ENCODE measurements around the gene TMEM94. TPM values are rescaled to one million over a fixed set of nuclear protein-coding genes. Genes with fewer than 3 reads are reported as not detected.
A peak's percentile ranks its signal among the peaks of the same experiment; 100 is the strongest.

TMEM94 gene
- polyA plus RNA-seq, 4 donors = 41.8 to 87.7 (median 60.3) TPM

DNA sequence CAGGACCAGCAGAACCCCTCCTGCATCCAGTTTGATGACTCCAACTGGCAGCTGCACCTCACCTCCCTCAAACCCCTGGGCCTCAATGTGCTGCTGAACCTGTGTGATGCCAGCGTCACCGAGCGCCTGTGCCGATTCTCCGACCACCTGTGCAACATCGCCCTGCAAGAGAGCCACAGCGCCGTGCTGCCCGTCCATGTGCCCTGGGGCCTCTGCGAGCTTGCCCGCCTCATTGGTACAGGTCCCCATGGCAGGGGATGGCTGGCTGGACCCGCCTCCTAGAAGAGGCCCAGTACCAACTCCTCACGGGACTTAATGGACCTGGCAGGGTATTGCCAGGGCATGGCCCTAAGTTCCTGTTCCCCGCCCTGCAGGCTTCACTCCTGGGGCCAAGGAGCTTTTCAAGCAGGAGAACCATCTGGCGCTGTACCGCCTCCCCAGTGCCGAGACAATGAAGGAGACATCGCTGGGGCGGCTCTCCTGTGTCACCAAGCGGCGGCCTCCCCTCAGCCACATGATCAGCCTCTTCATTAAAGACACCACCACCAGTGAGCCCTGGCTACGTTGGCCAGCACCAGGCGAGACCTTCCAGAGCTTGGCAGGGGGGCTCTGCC lies 36.2 kb downstream of the TMEM94 start:
- no peaks in the 10 kb centered on the region for H3K9me3 ChIP-seq (ENCODE audit: control insufficient read depth in 2 of 2, insufficient read depth in 1 of 2, low read depth in 1 of 2, low read length in 1 of 2)
- peaks cover 0 to 3% (median under 1%) of the 10 kb centered on the region in 3 donors for H3K4me1 ChIP-seq (ENCODE audit: control insufficient read depth in 3 of 3, insufficient read depth in 2 of 3, low read depth in 1 of 3, low read length in 2 of 3)
- H3K27ac ChIP-seq (ENCODE audit: low read depth in 1 of 3, low read length in 2 of 3) = no peak overlapping the region
- no peak overlapping the region for H3K4me3 ChIP-seq (ENCODE audit: low read depth in 1 of 3, low read length in 3 of 3)
- no peaks in the 10 kb centered on the region for H3K27me3 ChIP-seq (ENCODE audit: control insufficient read depth in 3 of 3, insufficient read depth in 3 of 3, low read length in 3 of 3)
- DNase-seq (no peak), FAIRE-seq (no peak)
- 89 to 93% (median 91%) methylated on average over 23 of the region's 23 CpGs for WGBS, 3 donors
- H3K36me3 ChIP-seq (ENCODE audit: control insufficient read depth in 3 of 3, insufficient read depth in 2 of 3, low read depth in 1 of 3, low read length in 3 of 3) = peaks cover 0 to 97% (median 12%) of the 10 kb centered on the region in 3 donors

DNA sequence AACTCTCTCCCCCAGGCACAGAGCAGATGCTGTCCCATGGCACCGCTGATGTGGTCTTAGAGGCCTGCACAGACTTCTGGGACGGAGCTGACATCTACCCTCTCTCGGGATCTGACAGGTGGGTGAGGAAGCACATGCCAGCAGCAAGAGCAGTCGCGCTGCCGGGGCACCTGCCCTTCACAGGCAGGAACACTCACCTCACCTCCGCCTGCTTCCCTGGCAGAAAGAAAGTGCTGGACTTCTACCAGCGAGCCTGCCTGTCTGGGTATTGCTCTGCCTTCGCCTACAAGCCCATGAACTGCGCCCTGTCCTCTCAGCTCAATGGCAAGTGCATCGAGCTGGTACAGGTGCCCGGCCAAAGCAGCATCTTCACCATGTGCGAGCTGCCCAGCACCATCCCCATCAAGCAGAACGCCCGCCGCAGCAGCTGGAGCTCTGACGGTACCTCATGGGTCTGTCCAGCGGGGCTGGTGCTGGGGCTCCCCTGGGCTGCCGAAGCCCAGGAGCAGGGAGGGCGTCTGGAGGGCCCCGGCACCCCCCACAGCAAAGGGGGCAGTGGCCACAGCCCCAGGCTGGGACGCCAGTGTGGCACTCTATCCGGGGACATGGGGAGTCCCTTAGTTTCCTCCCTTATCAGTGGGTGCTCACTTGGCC lies 37.2 kb downstream of the TMEM94 start:
- Histone ChIP-seq H3K27me3 (ENCODE audit: control insufficient read depth in 3 of 3, insufficient read depth in 3 of 3, low read length in 3 of 3) (no peaks in the 10 kb centered on the region), H3K4me1 (ENCODE audit: control insufficient read depth in 3 of 3, insufficient read depth in 2 of 3, low read depth in 1 of 3, low read length in 2 of 3) (peaks cover 0 to 3% (median 0%) of the 10 kb centered on the region in 3 donors), H3K4me3 (ENCODE audit: low read depth in 1 of 3, low read length in 3 of 3) (no peak overlapping the region), H3K27ac (ENCODE audit: low read depth in 1 of 3, low read length in 2 of 3) (no peak overlapping the region), H3K9me3 (ENCODE audit: control insufficient read depth in 2 of 2, insufficient read depth in 1 of 2, low read depth in 1 of 2, low read length in 1 of 2) (no peaks in the 10 kb centered on the region), H3K36me3 (ENCODE audit: control insufficient read depth in 3 of 3, insufficient read depth in 2 of 3, low read depth in 1 of 3, low read length in 3 of 3) (peaks cover 3 to 97% (median 12%) of the 10 kb centered on the region in 3 donors)
- DNase-seq = no peak
- FAIRE-seq = no peak
- 95 to 96% (median 96%) methylated on average over 23 of the region's 23 CpGs for WGBS, 3 donors

DNA sequence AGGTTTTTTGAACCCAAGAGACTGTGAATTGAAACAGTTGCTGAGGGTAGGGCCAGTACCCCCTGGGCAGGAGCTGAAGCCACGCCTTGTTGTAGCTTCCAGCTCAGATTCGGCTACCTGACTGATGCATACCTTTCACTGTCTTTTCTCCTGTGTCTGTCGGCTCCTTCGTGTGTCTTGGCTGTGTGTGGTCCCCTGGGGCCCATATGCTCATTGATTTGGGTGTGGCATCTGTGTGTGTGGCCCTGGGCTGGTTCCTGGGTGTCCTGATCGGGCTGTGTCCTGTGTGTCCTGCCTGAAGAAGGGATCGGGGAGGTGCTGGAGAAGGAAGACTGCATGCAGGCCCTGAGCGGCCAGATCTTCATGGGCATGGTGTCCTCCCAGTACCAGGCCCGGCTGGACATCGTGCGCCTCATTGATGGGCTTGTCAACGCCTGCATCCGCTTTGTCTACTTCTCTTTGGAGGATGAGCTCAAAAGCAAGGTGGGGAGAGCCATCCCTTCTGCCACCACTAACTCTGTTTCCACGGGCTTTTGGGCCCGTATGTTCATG lies 38.0 kb downstream of the TMEM94 start:
- Histone ChIP-seq H3K4me3 (ENCODE audit: low read depth in 1 of 3, low read length in 3 of 3) (no peak overlapping the region), H3K27me3 (ENCODE audit: control insufficient read depth in 3 of 3, insufficient read depth in 3 of 3, low read length in 3 of 3) (no peaks in the 10 kb centered on the region), H3K36me3 (ENCODE audit: control insufficient read depth in 3 of 3, insufficient read depth in 2 of 3, low read depth in 1 of 3, low read length in 3 of 3) (peaks cover 6 to 97% (median 12%) of the 10 kb centered on the region in 3 donors), H3K27ac (ENCODE audit: low read depth in 1 of 3, low read length in 2 of 3) (no peak overlapping the region), H3K9me3 (ENCODE audit: control insufficient read depth in 2 of 2, insufficient read depth in 1 of 2, low read depth in 1 of 2, low read length in 1 of 2) (no peaks in the 10 kb centered on the region), H3K4me1 (ENCODE audit: control insufficient read depth in 3 of 3, insufficient read depth in 2 of 3, low read depth in 1 of 3, low read length in 2 of 3) (peaks cover 0 to 3% (median 0%) of the 10 kb centered on the region in 3 donors)
- no peak for FAIRE-seq
- no peak for DNase-seq
- 88 to 91% (median 89%) methylated on average over 14 of the region's 14 CpGs for WGBS, 3 donors

DNA sequence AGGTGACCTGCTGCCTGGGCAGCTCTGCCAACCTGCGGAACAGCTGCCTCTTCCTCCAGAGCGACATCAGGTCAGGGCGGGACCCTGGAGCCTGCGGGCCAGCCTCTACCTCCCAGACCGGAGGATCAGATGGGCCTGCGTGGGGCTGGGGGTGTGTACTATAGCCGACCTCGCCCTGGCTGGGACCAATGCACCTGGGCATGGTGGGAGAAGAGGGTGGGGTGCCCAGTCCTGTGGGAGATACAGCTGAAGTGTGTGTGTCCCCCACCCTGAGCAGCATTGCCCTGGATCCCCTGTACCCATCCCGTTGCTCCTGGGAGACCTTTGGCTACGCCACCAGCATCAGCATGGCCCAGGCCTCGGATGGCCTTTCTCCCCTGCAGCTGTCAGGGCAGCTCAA lies 39.6 kb downstream of the TMEM94 start:
- H3K36me3 ChIP-seq (ENCODE audit: control insufficient read depth in 3 of 3, insufficient read depth in 2 of 3, low read depth in 1 of 3, low read length in 3 of 3) = peaks cover 6 to 98% (median 14%) of the 10 kb centered on the region in 3 donors
- no peak overlapping the region for H3K4me3 ChIP-seq (ENCODE audit: low read depth in 1 of 3, low read length in 3 of 3)
- H3K27ac ChIP-seq (ENCODE audit: low read depth in 1 of 3, low read length in 2 of 3) = no peak overlapping the region
- no peaks in the 10 kb centered on the region for H3K27me3 ChIP-seq (ENCODE audit: control insufficient read depth in 3 of 3, insufficient read depth in 3 of 3, low read length in 3 of 3)
- 92 to 94% (median 93%) methylated on average over 11 of the region's 11 CpGs for WGBS, 3 donors
- DNase-seq = no peak
- no peaks in the 10 kb centered on the region for H3K9me3 ChIP-seq (ENCODE audit: control insufficient read depth in 2 of 2, insufficient read depth in 1 of 2, low read depth in 1 of 2, low read length in 1 of 2)
- no peak for FAIRE-seq
- H3K4me1 ChIP-seq (ENCODE audit: control insufficient read depth in 3 of 3, insufficient read depth in 2 of 3, low read depth in 1 of 3, low read length in 2 of 3) = no peaks in the 10 kb centered on the region

DNA sequence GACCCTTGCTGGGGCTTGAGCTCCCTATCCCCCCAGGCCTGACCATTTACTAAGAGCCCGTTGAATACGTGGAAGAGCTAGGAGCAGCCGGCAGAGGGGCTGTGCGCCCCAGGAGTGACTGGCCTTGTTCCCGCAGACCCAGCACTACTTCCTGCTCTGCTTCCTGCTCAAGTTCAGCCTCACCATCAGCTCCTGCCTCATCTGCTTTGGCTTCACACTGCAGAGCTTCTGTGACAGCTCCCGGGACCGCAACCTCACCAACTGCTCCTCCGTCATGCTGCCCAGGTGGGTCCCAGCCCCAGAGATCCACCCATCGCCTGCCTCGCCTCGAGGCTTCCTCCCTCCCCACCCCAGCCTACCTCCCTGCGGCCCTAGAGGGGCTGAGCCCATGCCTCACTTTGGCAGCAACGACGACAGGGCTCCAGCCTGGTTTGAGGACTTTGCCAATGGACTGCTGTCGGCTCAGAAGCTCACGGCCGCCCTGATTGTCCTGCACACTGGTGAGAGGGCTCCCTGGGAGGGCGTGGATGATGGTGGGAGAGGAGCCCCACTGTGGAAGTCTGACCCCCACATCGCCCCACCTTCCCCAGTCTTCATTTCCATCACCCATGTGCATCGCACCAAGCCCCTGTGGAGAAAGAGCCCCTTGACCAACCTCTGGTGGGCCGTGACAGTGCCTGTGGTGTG lies 41.7 kb downstream of the TMEM94 start:
- peaks cover 6 to 98% (median 14%) of the 10 kb centered on the region in 3 donors for H3K36me3 ChIP-seq (ENCODE audit: control insufficient read depth in 3 of 3, insufficient read depth in 2 of 3, low read depth in 1 of 3, low read length in 3 of 3)
- no peak overlapping the region for H3K27ac ChIP-seq (ENCODE audit: low read depth in 1 of 3, low read length in 2 of 3)
- DNase-seq (no peak), FAIRE-seq (no peak)
- WGBS, 3 donors = 74 to 92% (median 83%) methylated on average over 21 of the region's 21 CpGs
- H3K4me3 ChIP-seq (ENCODE audit: low read depth in 1 of 3, low read length in 3 of 3) = no peak overlapping the region
- no peaks in the 10 kb centered on the region for H3K27me3 ChIP-seq (ENCODE audit: control insufficient read depth in 3 of 3, insufficient read depth in 3 of 3, low read length in 3 of 3)
- no peaks in the 10 kb centered on the region for H3K4me1 ChIP-seq (ENCODE audit: control insufficient read depth in 3 of 3, insufficient read depth in 2 of 3, low read depth in 1 of 3, low read length in 2 of 3)
- no peaks in the 10 kb centered on the region for H3K9me3 ChIP-seq (ENCODE audit: control insufficient read depth in 2 of 2, insufficient read depth in 1 of 2, low read depth in 1 of 2, low read length in 1 of 2)

DNA sequence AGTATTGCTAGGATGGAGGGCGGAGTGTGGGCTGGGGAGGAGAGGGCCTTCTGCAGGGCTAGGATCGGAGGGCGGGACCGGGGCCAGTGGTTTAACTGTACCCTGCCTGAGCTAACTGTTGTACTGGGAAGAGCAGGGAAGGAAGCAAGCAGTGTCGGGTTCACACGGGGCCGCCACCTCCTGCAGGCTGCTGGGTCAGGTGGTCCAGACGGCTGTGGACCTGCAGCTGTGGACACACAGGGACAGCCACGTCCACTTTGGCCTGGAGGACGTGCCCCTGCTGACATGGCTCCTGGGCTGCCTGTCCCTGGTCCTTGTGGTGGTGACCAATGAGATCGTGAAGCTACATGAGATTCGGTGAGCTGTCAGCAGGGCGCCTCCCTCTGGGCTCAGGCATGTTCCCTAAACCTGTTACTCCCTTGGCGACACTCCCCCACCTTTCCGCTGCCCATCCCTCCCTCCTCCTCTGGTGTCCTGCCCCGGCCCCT lies 42.3 kb downstream of the TMEM94 start:
- FAIRE-seq = no peak
- H3K27ac ChIP-seq (ENCODE audit: low read depth in 1 of 3, low read length in 2 of 3) = no peak overlapping the region
- no peaks in the 10 kb centered on the region for H3K4me1 ChIP-seq (ENCODE audit: control insufficient read depth in 3 of 3, insufficient read depth in 2 of 3, low read depth in 1 of 3, low read length in 2 of 3)
- H3K9me3 ChIP-seq (ENCODE audit: control insufficient read depth in 2 of 2, insufficient read depth in 1 of 2, low read depth in 1 of 2, low read length in 1 of 2) = no peaks in the 10 kb centered on the region
- 65 to 82% (median 75%) methylated on average over 16 of the region's 16 CpGs for WGBS, 3 donors
- H3K27me3 ChIP-seq (ENCODE audit: control insufficient read depth in 3 of 3, insufficient read depth in 3 of 3, low read length in 3 of 3) = no peaks in the 10 kb centered on the region
- H3K4me3 ChIP-seq (ENCODE audit: low read depth in 1 of 3, low read length in 3 of 3) = no peak overlapping the region
- H3K36me3 ChIP-seq (ENCODE audit: control insufficient read depth in 3 of 3, insufficient read depth in 2 of 3, low read depth in 1 of 3, low read length in 3 of 3) = peaks cover 6 to 98% (median 14%) of the 10 kb centered on the region in 3 donors
- DNase-seq = no peak

DNA sequence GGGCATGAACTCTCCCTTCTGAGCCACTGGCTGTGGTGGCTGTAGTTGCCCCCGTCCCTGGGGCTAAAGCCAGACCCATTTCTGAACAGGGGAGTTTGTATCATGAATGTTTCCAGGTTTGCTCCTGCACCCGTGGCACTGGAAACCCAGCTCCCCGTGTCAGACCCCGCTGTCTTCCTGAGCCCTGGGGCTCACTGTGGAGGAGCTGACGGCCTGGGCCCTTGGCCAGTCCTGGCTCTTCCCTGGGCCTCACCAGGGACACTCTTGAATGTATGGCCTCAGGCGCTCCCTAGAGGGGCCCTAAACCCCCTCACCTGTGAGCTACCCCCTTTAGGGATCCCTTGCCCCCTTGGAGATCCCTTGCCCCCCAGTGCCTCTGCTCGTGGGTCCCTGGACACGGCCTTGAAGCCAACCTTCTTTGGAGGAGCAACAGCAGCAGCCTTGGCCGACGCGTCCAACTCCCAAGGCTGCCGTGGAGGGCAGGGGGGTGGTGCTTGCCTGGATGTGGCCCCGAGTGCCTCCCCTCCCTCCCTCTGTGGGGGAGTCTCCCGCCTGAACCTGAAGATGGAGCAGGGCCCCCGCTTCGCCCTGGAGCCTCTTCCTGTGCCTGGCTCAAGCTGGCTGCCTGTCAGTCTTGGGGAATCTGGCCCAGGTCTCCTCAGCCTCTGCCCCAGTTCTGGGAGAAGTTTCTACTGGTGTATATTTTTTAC lies 43.0 kb downstream of the TMEM94 start:
- Histone ChIP-seq H3K36me3 (ENCODE audit: control insufficient read depth in 3 of 3, insufficient read depth in 2 of 3, low read depth in 1 of 3, low read length in 3 of 3) (peaks cover 6 to 98% (median 14%) of the 10 kb centered on the region in 3 donors), H3K27me3 (ENCODE audit: control insufficient read depth in 3 of 3, insufficient read depth in 3 of 3, low read length in 3 of 3) (no peaks in the 10 kb centered on the region), H3K4me3 (ENCODE audit: low read depth in 1 of 3, low read length in 3 of 3) (no peak overlapping the region), H3K4me1 (ENCODE audit: control insufficient read depth in 3 of 3, insufficient read depth in 2 of 3, low read depth in 1 of 3, low read length in 2 of 3) (peaks cover 0 to 2% (median 0%) of the 10 kb centered on the region in 3 donors), H3K27ac (ENCODE audit: low read depth in 1 of 3, low read length in 2 of 3) (peak overlapping the region in 1 of 3 donors; percentile 12), H3K9me3 (ENCODE audit: control insufficient read depth in 2 of 2, insufficient read depth in 1 of 2, low read depth in 1 of 2, low read length in 1 of 2) (no peaks in the 10 kb centered on the region)
- WGBS, 3 donors = 71 to 82% (median 81%) methylated on average over 15 to 16 of the region's 16 CpGs
- FAIRE-seq = no peak
- DNase-seq = no peak

All from small intestine (tissue), 7 donors.